IMR-90 (cell line): ENCODE data around the gene IL21. TPM values are rescaled to one million over a fixed set of nuclear protein-coding genes. Genes with fewer than 3 reads are reported as not detected.
A peak's percentile ranks its signal among the peaks of the same experiment; 100 is the strongest.

Experiments used
- ATAC-seq: fragments of 200-7000 bp; cut with Tn5 transposase; 2 replicates; pipeline ENCODE4 v1.9.1; 2020; ENCODE audit warnings: low read depth, mild to moderate bottlenecking, moderate library complexity
- BruUV-seq: library from RNA; stranded (reverse); fragments of 400-500 nt; replicated peaks from 2 replicates; lab custom pipeline; 2021; lab: Mats Ljungman, UMichigan
- CTCF ChIA-PET: fragments of 300-600 bp; formaldehyde crosslinking; extraction: SDS; loops from one replicate; lab custom pipeline; 2021; ENCODE audit warnings: antibody characterized with exemption; lab: Yijun Ruan, JAX
- POLR2A ChIA-PET: fragments of 300-600 bp; sonication (Branson Sonifier 250); formaldehyde crosslinking; loops from one replicate; lab custom pipeline; 2022; ENCODE audit warnings: antibody characterized with exemption; ENCODE audit not compliant: unreplicated experiment; lab: Charles Lee
- DNase-seq: peaks from one replicate; pipeline ENCODE4 v3.0.0; 2013
- H2AFZ ChIP-seq: replicated peaks from 2 replicates; pipeline ENCODE3; 2013; ENCODE audit warnings: low read length, mild to moderate bottlenecking; ENCODE audit not compliant: poor library complexity
- H2AK5ac ChIP-seq: 2 replicates; pipeline ENCODE4 v1.6.1; 2013; ENCODE audit warnings: low read depth, low read length, inconsistent platforms
- H2AK9ac ChIP-seq: replicated peaks from 2 replicates; pipeline ENCODE3; 2013; ENCODE audit warnings: mild to moderate bottlenecking, low read depth, low read length, moderate library complexity; ENCODE audit not compliant: poor library complexity
- H2BK120ac ChIP-seq: 2 replicates; pipeline ENCODE4 v1.6.1; 2013; ENCODE audit warnings: low read depth, low read length, inconsistent platforms
- H2BK15ac ChIP-seq: 3 replicates; pipeline ENCODE4 v1.6.1; 2013; ENCODE audit warnings: low read depth, low read length, inconsistent platforms
- H2BK20ac ChIP-seq: 2 replicates; pipeline ENCODE4 v1.6.1; 2013; ENCODE audit warnings: low read depth, mild to moderate bottlenecking, inconsistent platforms, low read length, moderate library complexity
- H2BK5ac ChIP-seq: 2 replicates; pipeline ENCODE4 v1.6.1; 2013; ENCODE audit warnings: mild to moderate bottlenecking, low read depth, low read length, inconsistent platforms; ENCODE audit not compliant: poor library complexity, severe bottlenecking
- H3K14ac ChIP-seq: replicated peaks from 2 replicates; pipeline ENCODE4 v1.6.1; 2013; ENCODE audit warnings: low read depth, low read length, inconsistent platforms
- H3K18ac ChIP-seq: 2 replicates; pipeline ENCODE4 v1.6.1; 2013; ENCODE audit warnings: low read depth, low read length, control low read depth
- H3K23ac ChIP-seq: 2 replicates; pipeline ENCODE4 v1.6.1; 2013; ENCODE audit warnings: low read depth, low read length, inconsistent platforms
- H3K27ac ChIP-seq: 2 replicates; pipeline ENCODE4 v1.5.1; 2013; ENCODE audit warnings: mild to moderate bottlenecking, control low read depth, low read length; ENCODE audit not compliant: insufficient read depth
- H3K27me3 ChIP-seq: 2 replicates; pipeline ENCODE4 v1.6.1; 2013; ENCODE audit warnings: low read length; ENCODE audit not compliant: control insufficient read depth, insufficient read depth
- H3K36me3 ChIP-seq: 2 replicates; pipeline ENCODE4 v1.6.1; 2013; ENCODE audit warnings: low read length, mixed read lengths; ENCODE audit not compliant: control insufficient read depth, insufficient read depth
- H3K4ac ChIP-seq: 2 replicates; pipeline ENCODE4 v1.6.1; 2013; ENCODE audit warnings: low read depth, low read length, inconsistent platforms
- H3K4me1 ChIP-seq: 2 replicates; pipeline ENCODE4 v1.6.1; 2013; ENCODE audit warnings: low read length, mixed read lengths; ENCODE audit not compliant: control insufficient read depth, insufficient read depth
- H3K4me2 ChIP-seq: 2 replicates; pipeline ENCODE4 v1.6.1; 2013; ENCODE audit warnings: low read depth, mild to moderate bottlenecking, control low read depth, low read length, moderate library complexity
- H3K4me3 ChIP-seq: 2 replicates; pipeline ENCODE4 v1.5.1; 2013; ENCODE audit warnings: low read depth, mild to moderate bottlenecking, control low read depth, low read length, moderate library complexity; ENCODE audit not compliant: insufficient read depth
- H3K56ac ChIP-seq: 2 replicates; pipeline ENCODE4 v1.6.1; 2013; ENCODE audit warnings: low read length, inconsistent platforms; ENCODE audit not compliant: insufficient read depth; ENCODE audit errors: extremely low read depth
- H3K79me1 ChIP-seq, 2 experiments: 2 replicates each; pipeline ENCODE4 v1.6.1; 2013; ENCODE audit warnings: low read length in 2 of 2, inconsistent platforms in 1 of 2, low read depth in 1 of 2
- H3K9ac ChIP-seq: 2 replicates; pipeline ENCODE4 v1.6.1; 2013; ENCODE audit warnings: low read depth, low read length, control low read depth
- H3K9me1 ChIP-seq: 2 replicates; pipeline ENCODE4 v1.6.1; 2013; ENCODE audit warnings: low read length, inconsistent platforms; ENCODE audit not compliant: insufficient read depth
- H3K9me3 ChIP-seq: 2 replicates; pipeline ENCODE4 v1.6.1; 2013; ENCODE audit warnings: low read length; ENCODE audit not compliant: control insufficient read depth, insufficient read depth
- H4K20me1 ChIP-seq: 2 replicates; pipeline ENCODE4 v1.6.1; 2013; ENCODE audit warnings: low read length, inconsistent platforms; ENCODE audit not compliant: insufficient read depth
- H4K5ac ChIP-seq: 2 replicates; pipeline ENCODE4 v1.6.1; 2013; ENCODE audit warnings: mild to moderate bottlenecking, low read depth, low read length, control low read depth
- H4K8ac ChIP-seq, 2 experiments: 2 replicates each; pipeline ENCODE4 v1.6.1; 2013; ENCODE audit warnings: low read depth in 2 of 2, low read length in 2 of 2, control low read depth in 1 of 2, inconsistent platforms in 1 of 2
- H4K91ac ChIP-seq: 2 replicates; pipeline ENCODE4 v1.6.1; 2013; ENCODE audit warnings: low read depth, low read length, inconsistent platforms; ENCODE audit not compliant: insufficient read depth
- CEBPB ChIP-seq: IDR thresholded peaks from 2 replicates; pipeline ENCODE4 v1.6.1; 2012; ENCODE audit warnings: low read depth, low read length, improper control_type of control experiment
- CHD1 ChIP-seq: IDR thresholded peaks from 2 replicates; pipeline ENCODE4 v1.6.1; 2012; ENCODE audit warnings: low read depth, low read length, improper control_type of control experiment
- ELK1 ChIP-seq: fragments of 150-350 bp; IDR thresholded peaks from 2 replicates; pipeline ENCODE4 v1.6.1; 2016; ENCODE audit warnings: low read depth, mild to moderate bottlenecking, low read length, moderate library complexity, borderline replicate concordance
- FOS ChIP-seq: fragments of 150-350 bp; IDR thresholded peaks from 2 replicates; pipeline ENCODE4 v1.6.1; 2016; ENCODE audit warnings: low read depth, low read length
- MAFK ChIP-seq: IDR thresholded peaks from 2 replicates; pipeline ENCODE4 v1.6.1; 2012; ENCODE audit warnings: low read depth, low read length, improper control_type of control experiment
- MAZ ChIP-seq: IDR thresholded peaks from 2 replicates; pipeline ENCODE4 v1.6.1; 2012; ENCODE audit warnings: low read depth, mild to moderate bottlenecking, low read length, improper control_type of control experiment, moderate library complexity, borderline replicate concordance
- MXI1 ChIP-seq: IDR thresholded peaks from 2 replicates; pipeline ENCODE4 v1.6.1; 2012; ENCODE audit warnings: low read depth, mild to moderate bottlenecking, low read length, moderate library complexity, borderline replicate concordance
- NFE2L2 ChIP-seq: fragments of 150-350 bp; IDR thresholded peaks from 2 replicates; pipeline ENCODE4 v1.6.1; 2016; ENCODE audit warnings: low read depth, mild to moderate bottlenecking, low read length
- POLR2A ChIP-seq: IDR thresholded peaks from 2 replicates; pipeline ENCODE4 v1.6.1; 2012; ENCODE audit warnings: mild to moderate bottlenecking, low read depth, low read length
- RCOR1 ChIP-seq: IDR thresholded peaks from 2 replicates; pipeline ENCODE4 v1.6.1; 2012; ENCODE audit warnings: mild to moderate bottlenecking, low read length, improper control_type of control experiment; ENCODE audit not compliant: insufficient replicate concordance
- RFX5 ChIP-seq: IDR thresholded peaks from 2 replicates; pipeline ENCODE4 v1.8.0; 2012; ENCODE audit warnings: low read depth, mild to moderate bottlenecking, low read length, moderate library complexity
- SMC3 ChIP-seq: fragments of 150-350 bp; IDR thresholded peaks from 2 replicates; pipeline ENCODE4 v1.6.1; 2016; ENCODE audit warnings: low read depth, mild to moderate bottlenecking, antibody characterized with exemption, low read length, moderate library complexity
- USF2 ChIP-seq: fragments of 150-350 bp; IDR thresholded peaks from 2 replicates; pipeline ENCODE4 v1.6.1; 2017; ENCODE audit warnings: mild to moderate bottlenecking, antibody characterized with exemption, low read length, low read depth
- WGBS, 2 experiments: methylation state at CpG; one replicate each; pipeline versions ENCODE4 v1.1.5 to v1.1.7; 2013; ENCODE audit warnings: missing lambda C conversion rate in 2 of 2; ENCODE audit not compliant: insufficient read length in 1 of 2; ENCODE audit errors: extremely low coverage in 2 of 2; 5-methylcytosine and 5-hydroxymethylcytosine counted together
- dilution Hi-C: fragments of 300-500 bp; cut with HindIII; formaldehyde crosslinking; loops from one replicate; pipeline ENCODE4 v1.14.3; 2018; ENCODE audit warnings: low sequenced_read_pairs; ENCODE audit not compliant: unreplicated experiment
- in situ Hi-C: fragments of 300-500 bp; cut with MboI; formaldehyde crosslinking; loops from 3 replicates; pipeline ENCODE4 v1.14.3; 2019; ENCODE audit warnings: low sequenced_read_pairs, inconsistent platforms, mixed read lengths
- intact Hi-C: fragments of 100-400 bp; cut with micrococcal nuclease; formaldehyde crosslinking; loops from 2 replicates; pipeline ENCODE4 v1.10.0; 2022
- polyA plus RNA-seq, 3 experiments: library from polyadenylated mRNA; depleted of rRNA; stranded (reverse); fragments of >200 nt; gene quantifications; 2 replicates each; pipeline ENCODE4 v1.2.3, GENCODE V29; 2012; ENCODE audit warnings: low replicate concordance in 1 of 3
- total RNA-seq: library from RNA; depleted of rRNA; stranded (reverse); fragments of >200 nt; gene quantifications from 2 replicates; pipeline ENCODE4 v1.2.3, GENCODE V29; 2012

The IL21 gene
- total and polyA plus RNA-seq, 2 of the 4 experiments (the other 2 are of a cell fraction): not detected

DNA sequence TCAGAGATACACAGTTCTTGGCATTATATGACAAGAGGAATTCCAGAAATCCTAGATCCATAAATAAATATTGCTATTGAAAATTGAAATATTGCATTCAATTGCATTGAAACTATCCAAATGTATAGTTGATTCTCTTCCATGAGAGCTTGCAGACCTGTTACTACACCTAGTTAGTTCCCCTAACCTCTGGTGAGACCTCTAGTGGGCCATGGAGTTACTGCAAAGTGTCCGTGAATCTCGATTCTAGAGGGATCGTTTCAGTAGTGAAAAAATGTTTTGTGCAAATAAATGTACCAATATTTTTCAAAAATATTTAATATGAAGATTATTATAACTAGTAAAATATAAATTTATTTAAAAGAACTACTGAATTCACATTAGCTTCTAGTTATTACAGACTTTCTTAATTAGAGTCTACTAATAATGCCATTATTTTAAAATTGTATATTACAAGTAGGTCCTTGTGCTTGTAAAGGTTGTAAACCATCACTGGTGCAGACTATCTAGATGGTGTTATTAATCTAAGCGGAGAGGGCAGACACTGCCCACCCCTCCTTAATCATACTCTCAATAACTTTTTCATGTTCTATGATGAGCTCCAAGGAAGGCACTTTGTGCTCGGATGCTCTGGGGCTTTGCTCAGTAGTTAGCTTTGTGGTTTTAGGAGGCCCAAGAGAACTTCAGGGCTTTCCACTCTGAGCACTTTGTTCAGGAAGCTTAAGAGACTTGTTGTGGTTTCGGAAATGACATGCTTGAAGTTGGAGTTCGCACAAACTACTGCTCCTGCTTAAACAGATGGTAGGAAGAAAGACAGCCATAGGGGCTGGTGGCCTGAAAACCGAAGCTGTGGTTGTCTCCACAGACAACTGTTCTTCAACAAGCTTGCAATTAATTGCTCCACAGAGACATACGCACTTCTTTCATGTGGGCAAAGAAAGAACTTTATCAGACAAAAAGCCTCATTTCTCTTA, 42.8 kb downstream of the IL21 start:
- H3K4me3 ChIP-seq: no peak overlapping the region
- peak; percentile 72; the same call in 1 of the 2 replicates for ATAC-seq
- TF ChIP-seq SMC3 (peak; percentile 44), MAFK (no peak), NFE2L2 (no peak), CEBPB (no peak), ELK1 (no peak), USF2 (no peak), MAZ (no peak), RCOR1 (no peak), FOS (no peak), MXI1 (no peak), RFX5 (no peak), CHD1 (no peak), POLR2A (no peak)

More for the DNA sequence above, 42.8 kb downstream of the IL21 start:
- Histone ChIP-seq H3K9me3 (no peaks in the 10 kb centered on the region), H2BK5ac (no peak overlapping the region), H2AFZ (no peak overlapping the region), H3K36me3 (no peaks in the 10 kb centered on the region), H4K8ac (no peak overlapping the region), H2BK120ac (no peak overlapping the region), H3K79me1 (no peaks in the 10 kb centered on the region), H3K9me1 (no peaks in the 10 kb centered on the region), H2AK5ac (no peak overlapping the region), H2AK9ac (no peak overlapping the region), H4K91ac (no peak overlapping the region), H3K9ac (no peak overlapping the region), H2BK15ac (no peak overlapping the region), H3K23ac (no peak overlapping the region), H4K5ac (no peak overlapping the region), H3K27ac (no peak overlapping the region), H3K14ac (no peak overlapping the region), H3K4me1 (no peaks in the 10 kb centered on the region), H3K56ac (no peak overlapping the region), H2BK20ac (no peak overlapping the region), H4K20me1 (no peaks in the 10 kb centered on the region), H3K18ac (no peak overlapping the region), H3K4ac (no peak overlapping the region), H3K4me2 (no peak overlapping the region), H3K27me3 (no peaks in the 10 kb centered on the region)
- in situ Hi-C loops (loop anchor here (25.0 kb wide), 1 partner anchor 666 kb away; no protein-coding TSS in a partner anchor), intact Hi-C loops (loop anchor here (1.0 to 2.0 kb wide), 2 partner anchors 267 to 678 kb away; no protein-coding TSS in a partner anchor), dilution Hi-C loops (no loop called here)
- ChIA-PET CTCF (interaction anchor here (0.6 to 2.2 kb wide), 6 partner anchors 9 to 677 kb away, joined by 3 to 11 read pairs (median 4); no protein-coding TSS in a partner anchor), POLR2A (no interaction called here)
- peak; percentile 38 for DNase-seq
- WGBS, 2 experiments: 100% methylated on average over 1 of the region's 9 CpGs; no CpG with 5 or more reads in 1 of the 2 experiments
- no TSS peak for BruUV-seq
